Neural cell (in vitro differentiated cells): ENCODE measurements around the gene CD81. TPM values are rescaled to one million over a fixed set of nuclear protein-coding genes. Genes with fewer than 3 reads are reported as not detected.

Experiments used
- H2AFZ ChIP-seq: fragments of 200-600, 300-800 bp; sonication (generic), shearing (Covaris generic); 2 replicates; pipeline ENCODE4 v1.6.0; 2014; ENCODE audit warnings: low read depth, mild to moderate bottlenecking, antibody characterized with exemption, low read length, moderate library complexity
- H3F3A ChIP-seq: fragments of 200-600 bp; shearing (Covaris generic); 2 replicates; pipeline ENCODE4 v1.6.1; 2016; ENCODE audit warnings: mild to moderate bottlenecking, moderate library complexity, mixed read lengths, antibody characterized with exemption, low read length; ENCODE audit not compliant: insufficient read depth, poor library complexity, severe bottlenecking
- H3K27ac ChIP-seq: fragments of 200-600, 300-800 bp; sonication (generic), shearing (Covaris generic); 2 replicates; pipeline ENCODE4 v1.5.1; 2014; ENCODE audit warnings: mild to moderate bottlenecking, low read length, moderate library complexity
- H3K27me3 ChIP-seq: fragments of 300-800, 200-600 bp; sonication (generic), shearing (Covaris generic); 2 replicates; pipeline ENCODE4 v1.6.0; 2014; ENCODE audit warnings: mild to moderate bottlenecking, low read depth, low read length, moderate library complexity; ENCODE audit not compliant: insufficient read depth
- H3K36me3 ChIP-seq: fragments of 300-800, 200-600 bp; sonication (generic), shearing (Covaris generic); 2 replicates; pipeline ENCODE4 v1.5.1; 2014; ENCODE audit warnings: mild to moderate bottlenecking, antibody characterized with exemption, low read length, moderate library complexity; ENCODE audit not compliant: insufficient read depth
- H3K4me2 ChIP-seq: fragments of 300-800, 200-600 bp; sonication (generic), shearing (Covaris generic); 2 replicates; pipeline ENCODE4 v1.6.0; 2014; ENCODE audit warnings: mild to moderate bottlenecking, low read length
- H3K4me3 ChIP-seq: fragments of 300-800, 200-600 bp; sonication (generic), shearing (Covaris generic); 2 replicates; pipeline ENCODE4 v1.5.1; 2014; ENCODE audit warnings: mild to moderate bottlenecking, low read length, moderate library complexity
- H3K79me2 ChIP-seq: fragments of 200-600 bp; shearing (Covaris generic); replicated peaks from 2 replicates; pipeline ENCODE4 v1.6.0; 2014; ENCODE audit warnings: mild to moderate bottlenecking, low read length, moderate library complexity; ENCODE audit not compliant: insufficient read depth
- H3K9ac ChIP-seq: fragments of 300-800, 200-600 bp; sonication (generic), shearing (Covaris generic); 2 replicates; pipeline ENCODE4 v1.6.1; 2016; ENCODE audit warnings: mild to moderate bottlenecking, low read length, mixed read lengths
- H3K9me2 ChIP-seq: fragments of 200-600 bp; shearing (Covaris generic); 2 replicates; pipeline ENCODE4 v1.6.1; 2016; ENCODE audit warnings: mild to moderate bottlenecking, low read length, mixed read lengths; ENCODE audit not compliant: insufficient read depth
- H3K9me3 ChIP-seq: fragments of 200-600, 300-800 bp; sonication (generic), shearing (Covaris generic); 2 replicates; pipeline ENCODE4 v1.6.1; 2016; ENCODE audit warnings: mild to moderate bottlenecking, mixed run types, low read length, moderate library complexity, mixed read lengths
- H4K20me1 ChIP-seq: fragments of 200-600 bp; shearing (Covaris generic); 2 replicates; pipeline ENCODE4 v1.6.1; 2016; ENCODE audit warnings: mild to moderate bottlenecking, mixed run types; ENCODE audit not compliant: insufficient read depth
- CTCF ChIP-seq: fragments of 450-650 bp; IDR thresholded peaks from 2 replicates; pipeline ENCODE4 v1.5.1; 2014; ENCODE audit warnings: antibody characterized with exemption, mild to moderate bottlenecking, moderate library complexity; ENCODE audit not compliant: poor library complexity, severe bottlenecking
- EP300 ChIP-seq: fragments of 450-650 bp; conservative IDR thresholded peaks from 2 replicates; pipeline ENCODE4 v1.6.1; 2014; ENCODE audit warnings: antibody characterized with exemption, mild to moderate bottlenecking, moderate library complexity; ENCODE audit not compliant: poor library complexity, severe bottlenecking
- EZH2 ChIP-seq: fragments of 200-600, 300-800 bp; shearing (Covaris generic), sonication (generic); IDR thresholded peaks from 2 replicates; pipeline ENCODE4 v1.6.1; 2014; ENCODE audit warnings: antibody characterized with exemption, low read length, borderline replicate concordance, mild to moderate bottlenecking; ENCODE audit not compliant: insufficient read depth, poor library complexity, severe bottlenecking
- MXI1 ChIP-seq: fragments of 450-650 bp; conservative IDR thresholded peaks from 2 replicates; pipeline ENCODE4 v1.6.1; 2014; ENCODE audit warnings: antibody characterized with exemption, mild to moderate bottlenecking; ENCODE audit not compliant: poor library complexity, severe bottlenecking
- POLR2AphosphoS5 ChIP-seq: IDR thresholded peaks from 2 replicates; pipeline ENCODE4 v1.6.1; 2012
- RAD21 ChIP-seq: fragments of 450-650 bp; conservative IDR thresholded peaks from 2 replicates; pipeline ENCODE4 v1.6.1; 2014; ENCODE audit warnings: antibody characterized with exemption, mild to moderate bottlenecking, moderate library complexity
- REST ChIP-seq: IDR thresholded peaks from 2 replicates; pipeline ENCODE4 v1.6.1; 2012; ENCODE audit warnings: borderline replicate concordance
- SMC3 ChIP-seq: fragments of 450-650 bp; conservative IDR thresholded peaks from 2 replicates; pipeline ENCODE4 v1.6.1; 2014; ENCODE audit warnings: antibody characterized with exemption, mild to moderate bottlenecking, moderate library complexity; ENCODE audit not compliant: poor library complexity
- TAF1 ChIP-seq: IDR thresholded peaks from 2 replicates; pipeline ENCODE4 v1.6.1; 2012; ENCODE audit warnings: low read depth
- polyA plus RNA-seq: library from polyadenylated mRNA; depleted of rRNA; stranded (reverse); fragments of >200 nt; gene quantifications from 2 replicates; pipeline ENCODE4 v1.2.3, GENCODE V29; 2014

The CD81 gene
- polyA plus RNA-seq, 1 donor from 2014 or later = 97.8 TPM

DNA sequence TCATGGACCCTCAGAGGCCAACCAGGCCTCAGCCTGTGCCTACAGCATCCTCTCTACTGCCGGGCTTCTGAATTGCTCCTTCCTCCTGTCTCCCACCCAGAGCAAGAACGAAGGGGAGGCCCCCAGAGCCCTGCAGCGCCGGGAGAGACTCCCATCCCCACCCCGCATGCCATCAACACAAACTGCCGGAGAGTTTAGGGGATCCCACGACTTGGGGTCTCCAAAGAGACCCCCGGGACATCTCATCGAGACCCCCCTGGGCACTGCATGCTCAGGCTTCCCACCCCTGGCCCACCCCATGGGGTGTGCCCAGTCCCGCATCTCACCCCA lies 8.3 kb upstream of the CD81 start:
- Histone ChIP-seq H3K27ac (no peak overlapping the region), H4K20me1 (no peaks in the 10 kb centered on the region), H3K4me2 (no peak overlapping the region), H3K9me3 (no peaks in the 10 kb centered on the region), H3K9me2 (no peaks in the 10 kb centered on the region), H3K4me3 (no peak overlapping the region), H3K36me3 (no peaks in the 10 kb centered on the region), H3K27me3 (no peaks in the 10 kb centered on the region), H3K9ac (no peak overlapping the region), H3F3A (no peaks in the 10 kb centered on the region), H2AFZ (no peak overlapping the region), H3K79me2 (no peaks in the 10 kb centered on the region)
- TF ChIP-seq TAF1 (no peak), RAD21 (no peak), EZH2 (no peak), SMC3 (no peak), MXI1 (no peak), CTCF (no peak), POLR2AphosphoS5 (no peak), REST (no peak), EP300 (no peak)

DNA sequence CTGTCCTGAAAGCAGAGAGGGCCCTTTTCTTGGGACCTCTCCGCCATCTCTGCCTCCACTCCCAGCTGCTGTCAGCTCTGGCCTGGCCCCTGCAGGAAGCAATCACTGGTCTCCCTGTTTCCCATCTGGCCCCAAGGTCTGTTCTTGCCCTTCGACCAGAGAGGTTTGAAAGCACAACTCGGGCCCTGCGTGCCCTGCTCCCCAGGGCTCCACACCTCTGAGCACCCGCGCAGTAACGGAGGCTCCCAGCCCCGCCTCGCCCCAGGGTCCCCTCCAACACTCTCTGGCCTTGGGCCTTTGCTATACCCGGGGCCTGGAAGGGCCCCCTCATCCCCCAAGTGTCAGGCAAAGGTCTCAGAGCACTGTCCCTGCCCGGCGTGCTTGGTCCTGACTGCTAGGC lies 7.8 kb upstream of the CD81 start:
- Histone ChIP-seq H4K20me1 (no peaks in the 10 kb centered on the region), H3K27me3 (no peaks in the 10 kb centered on the region), H3K79me2 (no peaks in the 10 kb centered on the region), H3K4me3 (no peak overlapping the region), H3K9me3 (no peaks in the 10 kb centered on the region), H3K36me3 (no peaks in the 10 kb centered on the region), H3K27ac (no peak overlapping the region), H3K9me2 (no peaks in the 10 kb centered on the region), H3F3A (no peaks in the 10 kb centered on the region), H2AFZ (no peak overlapping the region), H3K9ac (no peak overlapping the region), H3K4me2 (no peak overlapping the region)
- TF ChIP-seq CTCF (no peak), POLR2AphosphoS5 (no peak), EP300 (no peak), REST (no peak), EZH2 (no peak), TAF1 (no peak), RAD21 (no peak), SMC3 (no peak), MXI1 (no peak)
